NOMO-1 treated with DMSO at 0.1 percent for 48 hours (cell line): ENCODE results near the gene PTS.

Experiments
- DNase-seq: peaks from one replicate; lab custom pipeline; 2025; ENCODE audit not compliant: unreplicated experiment; lab: John Stamatoyannopoulos, UW

PTS gene

GRCh38 chr11:112260490-112260889, 34.3 kb downstream of the PTS start, which contains the start of gene PLET1:
TSS of gene PLET1 (minus strand) at chr11:112260860. CDS start at chr11:112260589, 271 bp downstream.
- no peak for DNase-seq

GRCh38 chr11:112265659-112266409, 39.6 kb downstream of the PTS start:
- no peak for DNase-seq

DNA sequence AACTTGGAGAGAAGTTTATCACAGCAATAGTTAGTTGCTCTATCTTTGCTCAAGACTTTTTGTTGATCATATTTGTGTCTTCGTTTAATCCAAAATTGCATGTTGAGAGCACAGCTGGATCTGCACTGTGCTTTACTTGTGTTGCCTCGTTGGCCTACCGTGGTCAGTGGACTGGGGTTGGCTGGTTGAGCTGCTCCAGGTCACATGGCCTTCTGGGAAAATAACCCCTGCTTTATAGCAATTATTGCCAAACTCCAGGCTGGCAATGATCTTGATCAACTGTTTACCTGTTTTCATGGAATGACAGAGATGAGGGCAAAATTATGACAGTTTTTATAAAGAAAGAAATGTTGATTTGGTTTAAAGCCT, 40.2 kb downstream of the PTS start:
- no peak for DNase-seq

DNA sequence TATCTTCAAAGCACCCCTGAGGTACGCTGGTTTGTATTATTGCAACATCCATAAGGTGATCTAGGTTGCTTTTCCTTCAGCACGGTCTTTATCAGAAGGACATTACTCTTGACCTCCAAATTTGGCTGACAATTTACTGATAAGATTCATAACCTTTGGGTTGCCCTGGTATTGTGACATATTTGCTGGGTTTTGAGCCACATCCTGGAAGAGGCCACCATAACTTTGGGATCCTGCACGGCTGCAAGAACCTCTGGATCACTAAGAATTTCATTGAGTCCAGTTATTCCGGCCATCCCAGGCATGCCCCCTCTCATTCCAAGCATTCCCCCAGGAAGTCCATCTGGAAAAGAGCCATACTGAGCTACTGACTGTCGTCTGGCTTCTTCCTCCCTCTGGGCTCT, 41.0 kb downstream of the PTS start:
- DNase-seq = no peak

DNA sequence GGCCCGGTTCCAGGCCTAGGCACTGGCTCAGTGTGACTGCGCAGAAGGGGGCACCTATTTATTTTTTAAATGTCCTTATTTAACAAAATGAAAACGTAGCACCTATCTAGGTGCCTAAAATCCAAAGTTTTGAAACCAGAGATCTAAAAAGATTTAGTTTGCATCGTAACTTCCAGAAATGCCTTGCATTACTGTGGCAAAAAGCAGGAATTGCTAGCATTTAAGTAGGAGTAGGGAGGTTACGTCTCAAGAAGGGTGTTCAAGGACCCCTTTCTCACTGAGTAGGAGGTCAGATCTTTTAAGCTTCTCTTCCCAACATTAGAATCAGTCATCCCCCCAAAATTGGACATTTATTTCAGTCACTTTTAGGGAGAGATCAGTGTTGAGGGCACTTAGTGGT, 42.2 kb downstream of the PTS start:
- no peak for DNase-seq

DNA sequence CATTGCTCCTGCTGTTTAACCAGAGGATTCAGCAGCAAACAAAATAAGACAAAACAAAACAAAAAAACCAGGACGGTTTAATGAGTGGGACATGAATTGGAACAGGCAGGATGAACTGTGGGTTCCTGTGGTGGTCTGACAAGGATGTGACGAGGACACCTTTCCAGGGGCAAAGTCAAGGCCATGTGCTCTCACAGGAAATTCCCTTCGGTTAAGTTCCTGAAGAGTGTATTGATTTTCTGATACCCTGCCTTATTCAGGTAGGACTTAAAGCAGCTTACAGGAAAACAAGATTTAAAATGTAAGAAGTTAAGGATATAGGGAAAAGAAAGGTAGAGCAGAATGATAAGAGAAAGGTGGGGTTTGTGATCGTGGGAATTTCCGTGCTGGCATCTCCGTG, 42.9 kb downstream of the PTS start:
- DNase-seq = no peak

DNA sequence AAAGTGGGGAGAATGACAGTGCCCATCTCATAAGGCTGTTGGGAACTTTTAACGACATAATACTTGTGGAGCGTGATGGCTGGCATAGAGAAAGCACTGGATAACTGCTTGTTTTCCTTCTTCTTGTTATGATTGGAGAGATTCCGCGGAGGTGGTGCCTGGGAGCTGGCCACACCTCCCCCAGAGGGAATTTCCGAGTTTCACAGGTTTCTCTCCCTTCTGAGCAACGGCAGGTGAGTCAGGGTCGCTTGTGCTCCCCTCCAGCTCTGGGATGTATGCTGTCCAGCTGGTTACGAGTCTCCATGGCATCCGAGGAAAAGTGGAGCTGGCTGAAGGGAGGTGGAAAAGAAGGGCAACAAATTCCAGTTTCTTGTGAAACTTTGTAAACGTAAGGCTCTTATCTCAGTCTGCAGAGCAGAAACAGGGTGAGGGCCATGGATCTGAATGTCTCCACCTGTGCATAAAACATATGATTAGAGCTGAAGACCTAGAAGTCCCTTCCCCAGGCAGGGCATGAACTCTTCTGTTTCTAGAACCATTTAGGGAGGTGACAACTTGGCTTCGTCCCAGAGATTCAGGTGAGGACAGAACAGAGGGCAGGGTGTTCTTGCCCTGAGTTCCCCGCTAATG, 44.4 kb downstream of the PTS start:
- DNase-seq = no peak

DNA sequence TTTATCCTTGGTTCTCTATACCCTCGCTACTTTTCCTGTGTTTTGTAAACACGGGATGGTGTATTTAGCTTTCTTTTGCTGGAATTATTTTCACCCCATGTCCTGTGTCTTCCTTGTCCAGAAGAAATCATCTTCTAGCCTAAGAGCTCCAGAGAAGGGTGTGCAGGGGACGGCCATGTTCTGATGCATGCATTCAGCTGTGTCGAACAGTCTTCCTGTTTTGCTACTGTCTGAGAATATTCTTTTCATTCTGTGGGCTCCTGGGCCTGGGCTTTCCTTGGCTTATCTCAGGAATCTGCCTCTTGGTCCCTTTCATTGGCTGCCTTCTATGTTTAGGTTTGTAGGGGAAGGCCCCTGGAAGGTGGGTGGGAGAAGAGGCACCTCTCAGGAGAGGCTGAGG, 45.0 kb downstream of the PTS start:
- DNase-seq = no peak

GRCh38 chr11:112273066-112273465, 46.8 kb downstream of the PTS start:
- DNase-seq = no peak

- no peak for DNase-seq
Measured at GRCh38 chr11:112274007-112274783, 48.0 kb downstream of the PTS start.

DNA sequence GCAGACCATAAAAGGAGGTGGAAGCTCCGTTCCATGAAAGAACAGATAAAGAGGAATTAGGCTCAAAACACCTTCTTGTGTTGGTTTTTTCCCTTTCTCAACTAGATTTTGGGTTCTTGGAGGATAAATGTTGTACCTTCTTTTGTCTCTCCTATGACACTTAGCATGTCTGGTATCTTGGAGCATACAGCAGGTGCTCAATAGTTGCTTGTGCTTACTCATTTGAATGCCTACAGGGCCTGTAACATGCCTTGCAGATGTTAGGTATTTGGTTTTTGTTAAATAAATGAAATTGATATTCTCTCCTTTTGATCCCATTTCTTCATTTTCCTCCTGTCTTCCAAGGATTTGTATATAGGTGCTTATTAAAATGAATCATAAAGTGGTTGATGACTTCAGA, 50.8 kb downstream of the PTS start:
- no peak for DNase-seq

DNA sequence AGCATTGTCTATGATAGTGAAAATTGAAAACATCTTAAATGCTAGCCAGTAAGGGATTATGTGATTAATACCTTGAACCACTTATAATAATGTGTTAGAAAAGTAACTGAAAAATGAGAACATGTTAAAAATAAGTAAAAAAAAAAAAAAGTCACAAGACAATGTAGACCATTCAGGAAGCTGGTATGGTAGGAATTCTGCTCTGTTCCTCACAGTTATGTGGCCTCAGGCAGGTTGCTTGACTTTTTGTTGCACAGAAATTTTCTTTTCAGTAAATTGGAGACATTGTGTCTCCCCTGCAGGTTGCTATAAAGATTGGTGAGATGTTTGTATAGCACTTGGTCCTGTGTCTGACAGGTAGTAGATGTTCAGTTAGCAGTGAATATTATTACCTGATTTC, 51.7 kb downstream of the PTS start:
- no peak for DNase-seq

GRCh38 chr11:112278803-112279202, 52.6 kb downstream of the PTS start:
- DNase-seq = no peak

DNA sequence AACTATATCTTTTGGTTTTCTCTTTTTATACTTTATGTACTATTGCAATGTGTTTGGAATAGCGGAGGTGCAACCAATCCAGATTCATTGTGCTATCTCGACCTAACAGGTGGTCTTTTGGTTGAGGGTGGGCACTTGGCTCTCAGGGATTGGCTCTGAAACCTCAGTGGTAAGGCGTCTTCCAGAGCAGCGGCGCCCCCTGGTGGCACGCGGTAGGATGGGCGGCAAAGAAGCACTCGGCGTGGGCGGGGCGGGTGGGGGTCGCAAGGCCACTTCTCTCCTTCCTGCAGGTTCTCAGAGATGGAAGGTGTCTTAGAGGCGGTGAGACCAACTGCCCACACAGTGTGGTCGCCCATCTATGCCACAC, 53.7 kb downstream of the PTS start:
- peak; percentile 30 for DNase-seq

DNA sequence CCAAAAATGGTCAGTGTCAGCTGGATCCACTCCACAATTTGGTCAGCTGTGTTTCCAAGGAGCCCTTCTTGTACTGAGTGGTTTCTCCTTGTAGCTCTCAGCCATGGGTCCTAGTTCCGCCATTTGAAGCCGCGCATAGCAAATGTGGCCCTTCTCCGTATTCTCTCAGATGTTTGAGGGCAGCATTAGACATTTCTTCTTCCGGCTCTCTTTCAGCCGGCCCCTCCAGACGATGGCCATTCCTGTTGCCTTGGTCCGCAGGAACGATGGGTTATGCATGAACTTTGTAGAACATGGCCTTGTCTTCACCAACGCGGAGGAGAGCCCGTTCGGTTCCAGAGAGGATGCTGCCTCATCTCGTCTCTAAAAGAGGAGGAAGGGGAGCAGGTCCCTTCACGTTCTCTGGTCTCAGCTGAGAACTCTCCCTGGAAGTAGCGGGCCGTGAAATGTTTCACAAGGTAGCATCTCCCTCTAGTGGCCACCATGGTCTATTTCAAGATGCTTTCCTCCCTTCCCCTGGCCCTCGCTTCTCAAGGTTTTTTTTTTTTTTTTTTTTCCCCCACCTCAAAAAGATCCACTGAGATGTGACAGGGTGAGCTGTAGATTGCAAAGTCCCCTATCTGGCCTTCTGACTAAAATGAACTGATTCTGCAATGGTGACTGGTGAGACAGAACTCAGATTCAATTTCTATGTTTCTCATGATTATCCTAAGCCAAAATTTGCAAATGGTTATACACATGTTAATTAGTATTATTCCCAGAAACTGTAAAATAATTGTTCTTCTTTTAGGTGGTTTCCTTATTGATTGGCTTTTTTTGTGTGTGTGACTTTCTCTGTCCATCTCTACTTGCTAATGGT, 54.3 kb downstream of the PTS start:
- peak; percentile 80 for DNase-seq

DNA sequence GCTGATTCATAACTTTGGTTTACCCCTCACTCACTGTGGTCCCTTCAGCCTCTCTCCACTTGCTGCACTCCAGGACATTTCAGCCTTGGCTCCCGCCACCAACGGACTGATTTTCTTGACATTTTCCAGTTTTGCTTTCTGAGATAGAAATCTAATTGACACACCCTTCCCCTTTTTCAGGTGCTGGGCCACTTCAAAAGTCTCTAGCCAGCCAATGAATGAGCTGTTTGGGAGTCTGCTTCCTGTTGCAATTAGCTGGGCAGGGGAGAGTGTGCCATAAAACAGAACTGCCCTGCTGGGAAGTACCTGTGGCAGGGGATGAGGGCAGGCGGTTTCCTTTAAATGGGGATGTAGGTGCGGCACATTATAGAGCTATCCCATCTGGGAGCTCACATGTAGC, 55.5 kb downstream of the PTS start:
- peak; percentile 38 for DNase-seq
